GM18511 (cell line): ENCODE measurements around the gene SPO11.

ENCODE experiments used
- ATAC-seq: cut with Tn5 transposase; IDR thresholded peaks from one replicate; pipeline ENCODE4 v1.9.1; 2021; ENCODE audit warnings: mild to moderate bottlenecking, moderate library complexity; ENCODE audit not compliant: unreplicated experiment

Gene SPO11, protein sequence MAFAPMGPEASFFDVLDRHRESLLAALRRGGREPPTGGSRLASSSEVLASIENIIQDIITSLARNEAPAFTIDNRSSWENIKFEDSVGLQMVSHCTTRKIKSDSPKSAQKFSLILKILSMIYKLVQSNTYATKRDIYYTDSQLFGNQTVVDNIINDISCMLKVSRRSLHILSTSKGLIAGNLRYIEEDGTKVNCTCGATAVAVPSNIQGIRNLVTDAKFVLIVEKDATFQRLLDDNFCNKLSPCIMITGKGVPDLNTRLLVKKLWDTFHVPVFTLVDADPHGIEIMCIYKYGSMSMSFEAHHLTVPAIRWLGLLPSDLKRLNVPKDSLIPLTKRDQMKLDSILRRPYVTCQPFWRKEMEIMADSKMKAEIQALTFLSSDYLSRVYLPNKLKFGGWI

GRCh38 chr20:57329608-57330221 is at the start of gene SPO11:
Gene SPO11, plus strand, starts transcription at chr20:57329803. Its CDS starts 65 bp downstream, at chr20:57329868.
- ATAC-seq, result no peak

DNA sequence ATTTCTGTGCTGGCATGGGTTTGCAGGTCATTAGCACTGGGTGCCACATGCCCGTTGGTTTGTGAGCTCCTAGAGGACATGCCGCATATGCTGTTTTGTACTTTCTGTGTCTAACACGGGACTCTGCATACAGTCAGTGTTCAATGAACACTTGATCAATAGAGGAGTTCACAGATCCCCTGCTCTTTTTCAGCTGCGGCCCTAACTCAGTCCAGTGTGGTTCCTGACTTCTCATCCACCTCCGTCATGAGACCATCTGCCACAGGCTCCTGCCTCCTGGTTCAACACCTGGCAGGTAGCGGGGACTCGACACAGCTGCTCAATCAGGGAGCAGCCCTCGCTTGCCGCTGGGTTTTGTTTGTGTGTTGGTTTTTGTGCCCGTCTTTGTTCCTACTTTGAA is 49.4 kb upstream of the SPO11 start:
- ATAC-seq, result no peak

DNA sequence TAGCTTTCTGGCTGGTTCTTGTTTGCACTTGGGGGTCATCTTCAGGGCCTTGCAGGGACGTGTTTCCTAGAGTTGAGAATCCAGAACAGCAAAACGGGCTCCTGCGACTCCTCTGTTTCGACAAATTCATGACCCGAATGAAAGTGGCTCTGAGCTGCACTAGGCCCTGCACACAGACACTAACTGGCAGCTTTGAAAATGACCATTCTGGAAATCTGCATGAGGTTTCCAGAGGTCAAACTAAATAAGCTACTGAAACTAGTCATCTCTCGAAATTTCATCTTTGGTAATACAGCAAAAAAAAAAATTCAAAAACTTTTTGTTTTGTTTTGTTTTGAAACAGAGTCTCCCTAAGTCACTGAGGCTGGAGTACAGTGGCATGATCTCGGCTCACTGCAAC is 47.7 kb upstream of the SPO11 start:
- ATAC-seq, result no peak

DNA sequence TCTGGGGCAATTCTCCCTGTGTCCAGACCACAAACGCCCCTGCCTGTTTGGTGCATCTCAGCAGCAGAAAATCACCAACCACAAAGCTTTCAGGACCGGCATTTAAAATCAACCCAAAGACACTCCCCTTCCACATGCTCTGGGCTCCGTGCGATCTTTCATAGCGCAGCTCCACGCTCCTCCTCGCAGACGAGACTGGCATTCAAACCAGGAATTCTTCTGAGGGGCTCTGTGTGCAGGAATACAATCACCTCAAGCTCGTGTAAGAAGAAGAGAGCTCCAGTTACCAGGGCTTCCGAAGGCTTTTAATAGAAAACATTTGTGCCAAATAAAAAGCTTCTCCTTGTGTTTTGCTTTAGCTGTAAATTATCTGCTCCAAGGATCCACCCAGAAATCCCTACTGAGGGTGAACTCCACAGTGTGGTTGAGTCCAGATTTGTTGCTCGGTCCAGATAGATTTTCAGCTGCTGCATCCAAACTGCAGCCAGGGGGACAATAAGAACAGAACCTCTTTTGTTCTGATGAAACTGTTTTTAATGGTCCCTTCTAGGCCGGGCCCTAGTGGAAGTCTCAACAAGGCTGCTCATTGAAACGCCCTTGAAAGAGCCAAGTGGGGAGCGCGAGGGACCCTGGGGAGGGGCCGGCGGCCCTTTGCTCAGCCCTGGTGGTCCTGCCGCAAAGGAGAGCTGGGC is 46.8 kb upstream of the SPO11 start:
- no peak for ATAC-seq

DNA sequence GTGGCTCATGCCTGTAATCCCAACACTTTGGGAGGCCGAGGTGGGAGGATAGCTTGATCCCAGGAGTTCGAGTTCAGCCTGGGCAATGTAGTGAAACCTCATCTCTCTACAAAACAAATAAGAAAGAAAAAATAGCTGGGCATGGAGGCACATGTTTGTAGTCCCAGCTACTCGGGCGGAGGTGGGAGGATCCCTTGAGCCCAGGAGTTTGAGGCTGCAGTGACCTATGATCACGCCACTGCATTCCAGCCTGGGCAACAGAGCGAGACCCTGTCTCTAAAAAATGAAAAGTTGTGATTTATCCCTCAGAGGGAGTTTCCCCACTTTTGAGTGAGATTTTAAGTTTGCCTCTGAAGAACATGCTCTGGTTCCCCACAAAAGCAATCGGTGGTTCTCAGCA is 45.7 kb upstream of the SPO11 start:
- no peak for ATAC-seq

DNA sequence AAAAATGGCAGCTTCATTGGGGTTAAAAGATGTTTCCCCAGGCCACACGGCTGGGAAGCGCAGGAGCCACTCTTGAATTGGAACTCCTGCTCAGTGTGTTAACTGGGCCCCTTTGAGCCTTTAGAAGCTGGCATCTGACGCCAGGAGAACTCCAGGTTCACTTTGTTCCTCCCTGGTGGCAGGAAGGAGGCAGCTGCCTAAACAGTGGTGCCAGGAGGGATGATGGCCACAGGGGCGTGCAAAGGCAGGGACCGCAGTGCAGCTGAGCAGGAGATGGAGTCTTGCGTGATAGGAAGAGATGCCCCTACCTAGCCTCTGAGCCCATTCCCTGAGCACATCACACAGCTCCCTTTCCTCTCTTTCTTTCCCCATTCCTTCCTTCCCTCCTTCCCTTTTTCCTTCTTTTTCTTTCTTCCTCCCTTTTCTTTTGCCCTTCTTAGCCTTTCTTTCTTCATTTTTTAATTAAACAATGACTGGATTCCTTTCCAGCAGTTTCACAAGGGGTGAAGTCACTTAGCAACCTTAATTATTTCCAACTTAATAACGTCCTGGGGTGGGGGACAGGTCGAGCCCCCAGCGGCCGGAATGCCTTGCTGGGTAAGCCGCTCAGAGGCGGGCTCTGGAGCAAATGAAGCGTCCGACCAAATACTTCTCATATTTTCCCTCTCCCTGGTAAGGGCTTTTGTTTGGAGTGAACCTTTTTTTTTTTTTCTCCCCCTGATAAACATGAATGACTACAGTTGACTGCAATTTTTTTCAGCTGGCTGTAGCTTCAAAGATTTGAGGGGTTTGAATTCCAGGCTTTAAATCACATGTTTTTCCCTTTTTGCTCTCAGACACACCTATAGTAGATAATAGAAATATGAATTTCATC is 42.4 kb upstream of the SPO11 start:
- ATAC-seq, result no peak

DNA sequence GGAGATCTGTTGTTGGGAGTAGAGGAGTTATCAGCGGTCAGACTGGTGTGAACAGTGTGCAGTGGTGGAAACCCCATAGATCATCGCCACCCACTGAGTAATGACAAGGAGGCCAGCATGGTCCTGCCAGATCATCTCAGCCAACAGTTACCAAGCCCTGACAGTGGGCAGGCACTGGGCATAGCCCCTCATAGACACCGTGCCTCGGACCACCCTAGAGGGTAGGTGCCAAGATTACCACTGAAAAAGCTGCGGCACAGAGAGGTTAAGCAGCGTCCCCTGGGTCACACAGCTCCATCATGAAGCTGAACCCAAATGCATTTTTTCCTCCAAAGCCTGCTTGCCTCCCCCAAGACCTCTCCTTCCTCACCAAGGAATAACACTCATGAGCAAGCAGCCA is 41.7 kb upstream of the SPO11 start:
- ATAC-seq, result no peak

DNA sequence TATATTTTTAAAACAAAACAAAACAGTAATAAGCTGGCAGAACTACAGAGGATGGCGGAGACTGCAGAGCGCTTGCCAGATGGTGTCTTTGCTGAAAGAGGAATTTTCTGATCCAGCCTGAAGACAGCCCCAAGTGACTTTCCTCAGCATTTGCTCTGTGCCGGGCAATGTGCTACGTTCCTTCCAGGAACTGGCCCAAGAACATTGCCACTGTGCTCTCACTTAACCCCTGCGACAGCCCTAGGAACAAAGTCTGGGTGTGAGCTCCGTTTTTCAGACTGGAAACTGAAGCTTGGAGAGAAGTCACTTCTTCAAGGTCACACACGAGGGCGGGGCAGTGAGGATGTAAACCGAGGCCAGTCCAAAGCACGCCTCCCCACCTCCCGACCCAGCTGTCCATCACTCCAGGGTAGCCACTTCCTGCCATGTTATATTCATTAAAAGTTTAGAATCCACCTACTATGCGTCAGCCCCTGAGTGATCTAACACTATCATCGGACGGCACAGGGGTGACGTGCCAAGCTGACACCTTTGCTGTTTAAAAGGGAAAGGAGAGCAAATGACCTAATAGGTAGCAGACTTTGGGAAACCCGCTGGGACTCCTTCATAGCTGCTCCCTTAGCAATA is 40.8 kb upstream of the SPO11 start:
- no peak for ATAC-seq

DNA sequence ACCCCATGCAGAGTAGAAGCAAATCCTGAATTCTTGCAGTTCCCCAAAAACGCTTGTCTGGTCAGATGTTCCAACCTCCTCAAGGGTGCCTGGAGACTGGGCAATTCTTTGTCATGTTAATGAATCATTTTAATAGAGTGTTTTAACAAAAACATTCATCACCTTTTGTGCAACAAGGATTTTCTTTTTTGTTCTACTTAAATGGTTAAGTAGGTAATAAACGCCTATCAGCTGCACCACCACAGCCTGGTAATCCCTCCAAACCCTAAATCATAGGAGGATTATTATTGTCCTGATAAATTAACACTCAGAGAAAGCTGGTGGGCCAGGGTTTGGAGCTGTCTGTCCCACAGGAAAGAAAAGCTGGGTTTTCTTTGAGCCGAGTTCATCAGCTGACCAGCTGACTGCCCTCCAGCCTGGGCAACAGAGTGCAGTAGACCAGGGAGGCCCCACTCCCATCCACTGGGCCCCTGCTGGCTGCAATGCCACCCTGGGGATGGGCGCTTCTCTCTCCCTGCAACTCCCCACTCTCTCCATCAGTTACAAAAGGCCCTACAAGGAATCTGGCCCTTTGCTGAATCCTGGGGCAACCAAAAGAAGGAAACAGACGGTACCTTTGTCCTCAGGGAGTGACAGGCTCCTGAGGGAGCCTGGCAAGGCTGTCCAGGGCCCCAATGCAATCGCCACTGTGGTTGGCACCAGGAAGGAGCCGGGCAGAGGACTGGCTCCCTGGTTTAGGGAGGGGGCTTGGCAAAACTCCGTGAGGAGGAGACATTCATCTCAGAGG is 40.0 kb upstream of the SPO11 start:
- ATAC-seq, result no peak

GRCh38 chr20:57290178-57290484 is 39.5 kb upstream of the SPO11 start:
- no peak for ATAC-seq

- no peak for ATAC-seq
Observed at GRCh38 chr20:57291003-57291402, 38.6 kb upstream of the SPO11 start.

- no peak for ATAC-seq
Observed at GRCh38 chr20:57291694-57292093, 37.9 kb upstream of the SPO11 start.

- no peak for ATAC-seq
Observed at GRCh38 chr20:57292611-57293010, 37.0 kb upstream of the SPO11 start.

GRCh38 chr20:57293995-57294394 is 35.6 kb upstream of the SPO11 start:
- no peak for ATAC-seq

- no peak for ATAC-seq
Observed at GRCh38 chr20:57294550-57294949, 35.1 kb upstream of the SPO11 start.

DNA sequence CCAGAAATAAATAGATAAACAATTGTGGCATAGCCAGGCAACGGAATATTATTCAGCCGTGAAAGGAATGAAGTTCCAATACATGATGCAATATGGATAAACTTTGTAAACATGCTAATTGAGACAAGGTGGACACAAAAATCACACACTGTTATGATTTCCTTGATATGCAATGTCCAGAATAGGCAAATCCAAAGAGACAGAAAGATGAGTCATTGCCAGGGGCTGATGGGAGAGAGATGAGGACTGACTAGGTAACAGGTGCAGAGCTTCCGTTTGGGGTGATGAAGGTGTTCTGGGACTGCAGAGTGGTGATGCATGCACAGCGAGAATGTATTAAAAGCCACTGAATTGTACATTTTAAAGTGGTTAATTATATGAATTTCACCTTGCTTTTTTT is 31.1 kb upstream of the SPO11 start:
- ATAC-seq, result no peak

GRCh38 chr20:57301026-57301425 is 28.6 kb upstream of the SPO11 start:
- no peak for ATAC-seq

- ATAC-seq, result no peak
Observed at GRCh38 chr20:57306747-57307146, 22.9 kb upstream of the SPO11 start.

DNA sequence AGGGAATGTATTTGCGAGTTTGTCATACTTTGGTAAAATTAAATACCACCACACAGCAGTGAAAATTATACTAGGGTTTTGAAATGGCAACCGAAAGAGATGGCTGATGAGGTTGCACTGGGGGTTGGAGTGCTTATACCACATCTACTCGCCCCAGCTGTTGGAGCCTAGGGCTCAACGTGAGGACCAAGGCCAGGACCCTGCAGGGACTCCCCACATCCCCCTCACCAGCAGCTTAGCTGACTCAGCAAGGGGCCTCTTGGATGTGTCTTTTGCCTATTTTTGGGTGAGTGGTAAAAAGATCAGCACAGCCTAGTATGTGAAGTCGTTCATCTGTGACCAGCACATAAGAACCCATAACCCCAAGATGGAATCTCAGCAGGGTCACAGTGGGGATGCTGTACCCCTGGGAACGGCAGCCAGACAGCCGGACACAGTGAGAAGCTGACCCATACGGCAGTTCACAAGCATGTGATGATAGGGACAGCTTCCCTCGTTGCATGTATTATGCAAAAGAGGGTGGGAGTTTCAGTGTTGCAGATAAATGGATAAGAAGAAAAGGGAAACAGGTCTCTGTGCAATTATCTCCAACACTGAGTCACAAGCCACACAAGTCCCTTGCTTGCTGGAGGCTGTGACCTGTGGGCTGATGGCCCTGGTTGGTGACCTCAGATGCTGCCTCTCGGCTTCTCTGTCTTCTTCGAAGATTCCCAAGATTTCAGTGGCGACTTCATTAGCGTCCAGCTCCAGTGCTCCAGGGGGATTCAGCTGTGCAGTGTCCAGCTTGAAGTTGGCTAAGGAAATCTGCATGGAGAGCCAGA is 20.9 kb upstream of the SPO11 start:
- no peak for ATAC-seq
